Measurements from ENCODE around the gene TNIK.

The TNIK gene

DNA sequence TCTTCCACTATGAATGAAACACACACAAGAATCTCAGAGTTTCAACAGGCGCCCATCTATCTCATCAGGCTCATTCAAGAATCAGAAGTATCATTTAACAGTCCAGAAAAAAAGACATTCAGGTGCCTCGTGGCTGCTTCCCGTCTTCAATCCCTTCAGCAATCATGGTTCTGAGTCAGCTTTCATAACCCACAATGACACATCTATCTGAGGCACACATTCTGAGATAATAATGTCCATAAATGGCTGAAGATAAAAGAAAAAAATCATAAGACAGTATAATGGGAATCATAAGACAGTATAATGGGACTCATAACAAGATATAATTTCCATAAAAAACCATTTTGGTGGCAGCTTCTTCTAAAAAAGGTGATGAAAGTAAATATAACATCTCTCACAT, 52.4 kb downstream of the TNIK start:
- no peak overlapping the region for H3K9ac ChIP-seq
- H3K27ac ChIP-seq, result no peak overlapping the region
- no peak overlapping the region for H3K4me2 ChIP-seq (ENCODE audit: low read length)
- no peaks in the 10 kb centered on the region for H3K27me3 ChIP-seq (ENCODE audit: control insufficient read depth, insufficient read depth, low read length)
- H3K4me3 ChIP-seq (ENCODE audit: low read depth, low read length), result no peak overlapping the region
- H3K9me3 ChIP-seq (ENCODE audit: control insufficient read depth, low read length), result no peaks in the 10 kb centered on the region
- H3K79me2 ChIP-seq, result peaks cover 6% of the 10 kb centered on the region
- no peak overlapping the region for H2AFZ ChIP-seq
- H3K36me3 ChIP-seq (ENCODE audit: control insufficient read depth, insufficient read depth, low read length), result no peaks in the 10 kb centered on the region
- TF ChIP-seq, protein P1, sequence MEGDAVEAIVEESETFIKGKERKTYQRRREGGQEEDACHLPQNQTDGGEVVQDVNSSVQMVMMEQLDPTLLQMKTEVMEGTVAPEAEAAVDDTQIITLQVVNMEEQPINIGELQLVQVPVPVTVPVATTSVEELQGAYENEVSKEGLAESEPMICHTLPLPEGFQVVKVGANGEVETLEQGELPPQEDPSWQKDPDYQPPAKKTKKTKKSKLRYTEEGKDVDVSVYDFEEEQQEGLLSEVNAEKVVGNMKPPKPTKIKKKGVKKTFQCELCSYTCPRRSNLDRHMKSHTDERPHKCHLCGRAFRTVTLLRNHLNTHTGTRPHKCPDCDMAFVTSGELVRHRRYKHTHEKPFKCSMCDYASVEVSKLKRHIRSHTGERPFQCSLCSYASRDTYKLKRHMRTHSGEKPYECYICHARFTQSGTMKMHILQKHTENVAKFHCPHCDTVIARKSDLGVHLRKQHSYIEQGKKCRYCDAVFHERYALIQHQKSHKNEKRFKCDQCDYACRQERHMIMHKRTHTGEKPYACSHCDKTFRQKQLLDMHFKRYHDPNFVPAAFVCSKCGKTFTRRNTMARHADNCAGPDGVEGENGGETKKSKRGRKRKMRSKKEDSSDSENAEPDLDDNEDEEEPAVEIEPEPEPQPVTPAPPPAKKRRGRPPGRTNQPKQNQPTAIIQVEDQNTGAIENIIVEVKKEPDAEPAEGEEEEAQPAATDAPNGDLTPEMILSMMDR (IDR thresholded peaks at IDR 0.05), result no peak
- H3K4me1 ChIP-seq, result peaks cover 4% of the 10 kb centered on the region

DNA sequence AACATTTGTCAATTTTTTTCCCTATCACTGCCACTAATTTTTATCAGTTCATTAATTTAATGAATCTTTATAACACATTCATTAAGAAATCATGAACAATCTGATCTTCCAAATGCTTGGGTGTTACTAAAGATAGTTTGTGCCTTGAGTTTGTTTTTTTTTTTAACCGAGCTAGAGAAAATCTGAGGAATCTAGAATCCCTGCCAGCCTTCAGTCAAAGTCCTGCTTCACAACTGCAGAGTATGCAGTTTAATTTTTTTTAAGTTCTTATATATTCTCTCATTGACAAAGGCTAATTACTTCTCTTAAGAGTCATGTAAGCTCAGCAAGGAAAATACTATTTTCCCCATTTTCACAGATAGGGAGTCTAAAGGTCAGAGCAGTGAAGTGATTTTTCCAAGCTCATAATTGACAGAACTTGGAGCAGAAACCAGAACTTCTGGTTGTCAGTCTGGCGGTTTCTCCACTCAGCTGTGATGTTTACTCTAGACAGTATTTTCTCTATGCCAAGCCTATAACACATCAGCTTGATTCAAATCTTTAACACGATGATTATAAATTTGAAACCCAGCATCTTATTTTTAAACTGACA, 55.7 kb downstream of the TNIK start:
- H3K4me1 ChIP-seq, result peaks cover 4% of the 10 kb centered on the region

DNA sequence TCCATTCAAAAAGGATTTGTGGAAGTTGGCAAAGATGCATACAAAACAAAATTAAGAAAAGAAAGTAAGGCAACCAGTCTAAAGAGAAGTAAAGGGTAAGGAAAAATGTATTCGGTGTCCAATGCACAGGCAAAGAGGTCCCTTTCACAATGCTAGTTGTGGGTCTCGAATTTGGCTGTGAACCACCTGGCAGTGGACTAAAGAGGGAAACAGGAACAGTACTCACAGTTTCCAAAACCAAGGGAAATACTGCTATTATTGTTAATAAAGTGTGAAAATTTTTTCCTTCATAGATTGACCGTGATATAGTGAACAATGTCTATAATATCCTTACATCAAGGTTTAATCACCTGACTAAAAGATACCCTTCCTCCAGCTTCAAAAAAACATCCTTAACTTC, 57.9 kb downstream of the TNIK start:
- Histone ChIP-seq H3K27ac (no peak overlapping the region), H3K79me2 (peaks cover 10% of the 10 kb centered on the region), H3K9ac (no peak overlapping the region), H3K9me3 (ENCODE audit: control insufficient read depth, low read length) (no peaks in the 10 kb centered on the region), H2AFZ (no peak overlapping the region), H3K4me3 (ENCODE audit: low read depth, low read length) (no peak overlapping the region), H3K4me2 (ENCODE audit: low read length) (no peak overlapping the region), H3K27me3 (ENCODE audit: control insufficient read depth, insufficient read depth, low read length) (no peaks in the 10 kb centered on the region), H3K36me3 (ENCODE audit: control insufficient read depth, insufficient read depth, low read length) (no peaks in the 10 kb centered on the region), H3K4me1 (peaks cover 4% of the 10 kb centered on the region)
- TF ChIP-seq, protein P1 (IDR thresholded peaks at IDR 0.05), result no peak

More for the DNA sequence above, 55.7 kb downstream of the TNIK start:
- no peak overlapping the region for H3K27ac ChIP-seq
- H3K4me3 ChIP-seq (ENCODE audit: low read depth, low read length), result no peak overlapping the region
- no peak overlapping the region for H2AFZ ChIP-seq
- H3K36me3 ChIP-seq (ENCODE audit: control insufficient read depth, insufficient read depth, low read length), result no peaks in the 10 kb centered on the region
- no peak overlapping the region for H3K4me2 ChIP-seq (ENCODE audit: low read length)
- no peaks in the 10 kb centered on the region for H3K27me3 ChIP-seq (ENCODE audit: control insufficient read depth, insufficient read depth, low read length)
- TF ChIP-seq, protein P1 (IDR thresholded peaks at IDR 0.05), result no peak
- H3K9me3 ChIP-seq (ENCODE audit: control insufficient read depth, low read length), result no peaks in the 10 kb centered on the region
- H3K9ac ChIP-seq, result no peak overlapping the region
- H3K79me2 ChIP-seq, result peaks cover 10% of the 10 kb centered on the region

DNA sequence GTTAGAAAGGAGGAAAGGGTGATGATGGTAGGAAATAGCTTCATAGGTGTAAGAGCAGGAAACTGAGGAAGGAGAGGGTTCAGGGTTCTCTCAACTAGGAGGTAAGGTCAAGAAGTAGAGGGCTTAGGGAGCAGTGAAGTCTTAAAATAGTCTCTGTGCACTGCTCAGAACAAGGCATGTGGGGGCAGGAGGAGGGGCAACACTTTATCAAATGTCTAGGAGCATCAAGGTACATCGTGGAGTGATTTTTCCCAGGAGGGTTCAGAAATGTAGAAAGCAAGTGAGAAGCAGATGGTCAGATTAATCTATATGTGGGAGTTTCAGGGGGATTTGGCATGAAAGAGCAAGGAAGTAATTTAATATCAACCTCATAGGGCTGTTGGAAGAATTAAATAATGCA, 58.8 kb downstream of the TNIK start:
- no peak overlapping the region for H3K4me2 ChIP-seq (ENCODE audit: low read length)
- peaks cover 8% of the 10 kb centered on the region for H3K79me2 ChIP-seq
- H3K4me3 ChIP-seq (ENCODE audit: low read depth, low read length), result no peak overlapping the region
- H3K4me1 ChIP-seq, result peaks cover 4% of the 10 kb centered on the region
- no peaks in the 10 kb centered on the region for H3K27me3 ChIP-seq (ENCODE audit: control insufficient read depth, insufficient read depth, low read length)
- no peak overlapping the region for H3K9ac ChIP-seq
- no peak overlapping the region for H3K27ac ChIP-seq
- no peak overlapping the region for H2AFZ ChIP-seq
- H3K36me3 ChIP-seq (ENCODE audit: control insufficient read depth, insufficient read depth, low read length), result no peaks in the 10 kb centered on the region
- TF ChIP-seq, protein P1 (IDR thresholded peaks at IDR 0.05), result no peak
- H3K9me3 ChIP-seq (ENCODE audit: control insufficient read depth, low read length), result no peaks in the 10 kb centered on the region

DNA sequence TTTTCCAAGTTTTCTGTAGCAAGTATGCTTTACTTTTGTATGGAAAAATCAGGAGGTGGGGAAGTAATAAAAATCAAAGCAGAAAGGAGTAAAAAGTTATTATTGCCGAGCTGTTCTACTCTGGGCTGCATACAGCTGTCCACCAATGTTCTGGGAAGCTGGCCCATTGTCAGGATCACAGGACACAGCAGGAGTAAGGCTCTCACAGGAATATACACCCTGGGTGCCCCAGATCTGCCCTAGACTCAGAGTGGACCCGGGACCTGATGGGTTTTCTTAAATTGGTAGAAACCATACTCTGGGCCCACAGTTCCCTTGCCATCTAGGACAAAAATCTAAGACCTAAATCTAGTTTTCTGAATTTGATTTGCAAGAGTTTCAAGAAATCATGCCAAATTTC, 60.4 kb downstream of the TNIK start:
- peaks cover 8% of the 10 kb centered on the region for H3K79me2 ChIP-seq
- H2AFZ ChIP-seq, result no peak overlapping the region
- peaks cover 4% of the 10 kb centered on the region for H3K4me1 ChIP-seq
- no peak overlapping the region for H3K27ac ChIP-seq
- no peak overlapping the region for H3K9ac ChIP-seq
- H3K4me3 ChIP-seq (ENCODE audit: low read depth, low read length), result no peak overlapping the region
- H3K9me3 ChIP-seq (ENCODE audit: control insufficient read depth, low read length), result no peaks in the 10 kb centered on the region
- TF ChIP-seq, protein P1 (IDR thresholded peaks at IDR 0.05), result no peak
- no peak overlapping the region for H3K4me2 ChIP-seq (ENCODE audit: low read length)
- H3K36me3 ChIP-seq (ENCODE audit: control insufficient read depth, insufficient read depth, low read length), result no peaks in the 10 kb centered on the region
- no peaks in the 10 kb centered on the region for H3K27me3 ChIP-seq (ENCODE audit: control insufficient read depth, insufficient read depth, low read length)
